Uterus (tissue), 4 donors: Measurements from ENCODE around the gene SLC25A47. TPM values are rescaled to one million over a fixed set of nuclear protein-coding genes. Genes with fewer than 3 reads are reported as not detected.
"Not testable (repeated sequence)": the region's sequence is repeated elsewhere in the genome, so short reads cannot be mapped to it uniquely, and the experiment has no call there.

ENCODE experiments used
- DNase-seq, 2 donors: peaks; one replicate each; pipeline ENCODE4 v3.0.0-alpha.2; 2019 to 2020
- H3K27ac ChIP-seq, 2 donors: fragments of 200-600 bp; sonication (generic); 1 replicate in 1 of 2; 2 replicates in 1 of 2; pipeline ENCODE4 v1.5.1; 2016 to 2018
- H3K27me3 ChIP-seq, 2 donors: fragments of 200-600 bp; sonication (generic); one replicate each; pipeline ENCODE4 v1.5.1; 2018 to 2019; ENCODE audit warnings: control low read depth in 1 of 2
- H3K36me3 ChIP-seq, 2 donors: fragments of 200-600 bp; sonication (generic); one replicate each; pipeline ENCODE4 v1.5.1; 2019; ENCODE audit warnings: control low read depth in 1 of 2
- H3K4me1 ChIP-seq, 2 donors: fragments of 200-600 bp; sonication (generic); one replicate each; pipeline ENCODE4 v1.5.1; 2018 to 2019; ENCODE audit warnings: control low read depth in 1 of 2
- H3K4me3 ChIP-seq, 2 donors: fragments of 200-600 bp; sonication (generic); 1 replicate in 1 of 2; 2 replicates in 1 of 2; pipeline ENCODE4 v1.5.1; 2018 to 2019; ENCODE audit warnings: mild to moderate bottlenecking in 1 of 2
- H3K9me3 ChIP-seq, 2 donors: fragments of 200-600 bp; sonication (generic); one replicate each; pipeline ENCODE4 v1.5.1; 2019; ENCODE audit warnings: control low read depth in 1 of 2
- POLR2A ChIP-seq, 2 donors: fragments of 450-650 bp; IDR thresholded peaks; one replicate each; pipeline ENCODE4 v1.6.1; 2016; ENCODE audit warnings: antibody characterized with exemption in 2 of 2, mild to moderate bottlenecking in 1 of 2, moderate library complexity in 1 of 2
- intact Hi-C: fragments of 100-400 bp; cut with DNase I; formaldehyde crosslinking; loops from one replicate; pipeline ENCODE4 v1.15.1; 2023; ENCODE audit warnings: low total_unique reads
- total RNA-seq, 4 donors: library from RNA; depleted of rRNA in 3 of 4; stranded (reverse); fragments of >200 nt in 3 of 4; gene quantifications; one replicate each; pipeline versions ENCODE4 v1.1.0 to v1.2.4, GENCODE V29; 2014 to 2023
- TF ChIP-seq, protein P1 (sequence below), 4 experiments: fragments of 200-600 bp in 2 of 4; fragments of 450-650 bp in 2 of 4; sonication (generic) in 2 of 4; IDR thresholded peaks; one replicate each; pipeline ENCODE4 v1.5.1; 2016 to 2019; ENCODE audit warnings: antibody characterized with exemption in 4 of 4, mild to moderate bottlenecking in 2 of 4, moderate library complexity in 1 of 4
- donor health status: DM: yes; HTN: yes; CAD: no.

Gene SLC25A47
- total RNA-seq, 4 donors from 2014 or later, result not detected

DNA sequence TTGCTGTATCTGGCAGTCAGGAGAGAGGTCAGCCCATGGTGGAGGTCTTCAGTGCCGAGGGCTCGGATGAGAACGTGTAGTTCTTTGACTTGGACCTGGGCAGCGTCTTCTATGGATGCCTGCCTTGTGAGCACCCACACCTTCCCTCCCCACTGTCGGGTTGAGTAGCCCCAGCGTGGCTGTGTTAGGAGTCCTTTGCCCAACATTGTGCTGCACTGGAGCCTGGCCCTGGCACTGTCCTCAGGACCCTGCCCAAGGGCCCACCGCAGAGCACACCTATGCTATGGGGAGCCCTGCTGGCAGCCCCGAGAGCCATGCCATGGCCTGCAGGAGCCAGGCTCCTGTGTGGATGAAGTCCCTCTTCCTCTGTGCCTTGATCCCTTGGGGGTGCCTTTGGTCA is 43.6 kb upstream of the SLC25A47 start:
- Histone ChIP-seq H3K9me3 (no peaks in the 10 kb centered on the region), H3K4me3 (no peak overlapping the region), H3K27me3 (no peaks in the 10 kb centered on the region), H3K36me3 (no peaks in the 10 kb centered on the region), H3K4me1 (no peaks in the 10 kb centered on the region), H3K27ac (no peak overlapping the region)
- intact Hi-C loops, result no loop called here
- TF ChIP-seq POLR2A (IDR thresholded peaks at IDR 0.05), result no peak
- TF ChIP-seq, protein P1, sequence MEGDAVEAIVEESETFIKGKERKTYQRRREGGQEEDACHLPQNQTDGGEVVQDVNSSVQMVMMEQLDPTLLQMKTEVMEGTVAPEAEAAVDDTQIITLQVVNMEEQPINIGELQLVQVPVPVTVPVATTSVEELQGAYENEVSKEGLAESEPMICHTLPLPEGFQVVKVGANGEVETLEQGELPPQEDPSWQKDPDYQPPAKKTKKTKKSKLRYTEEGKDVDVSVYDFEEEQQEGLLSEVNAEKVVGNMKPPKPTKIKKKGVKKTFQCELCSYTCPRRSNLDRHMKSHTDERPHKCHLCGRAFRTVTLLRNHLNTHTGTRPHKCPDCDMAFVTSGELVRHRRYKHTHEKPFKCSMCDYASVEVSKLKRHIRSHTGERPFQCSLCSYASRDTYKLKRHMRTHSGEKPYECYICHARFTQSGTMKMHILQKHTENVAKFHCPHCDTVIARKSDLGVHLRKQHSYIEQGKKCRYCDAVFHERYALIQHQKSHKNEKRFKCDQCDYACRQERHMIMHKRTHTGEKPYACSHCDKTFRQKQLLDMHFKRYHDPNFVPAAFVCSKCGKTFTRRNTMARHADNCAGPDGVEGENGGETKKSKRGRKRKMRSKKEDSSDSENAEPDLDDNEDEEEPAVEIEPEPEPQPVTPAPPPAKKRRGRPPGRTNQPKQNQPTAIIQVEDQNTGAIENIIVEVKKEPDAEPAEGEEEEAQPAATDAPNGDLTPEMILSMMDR (IDR thresholded peaks at IDR 0.05), result no peak
- no peak for DNase-seq

DNA sequence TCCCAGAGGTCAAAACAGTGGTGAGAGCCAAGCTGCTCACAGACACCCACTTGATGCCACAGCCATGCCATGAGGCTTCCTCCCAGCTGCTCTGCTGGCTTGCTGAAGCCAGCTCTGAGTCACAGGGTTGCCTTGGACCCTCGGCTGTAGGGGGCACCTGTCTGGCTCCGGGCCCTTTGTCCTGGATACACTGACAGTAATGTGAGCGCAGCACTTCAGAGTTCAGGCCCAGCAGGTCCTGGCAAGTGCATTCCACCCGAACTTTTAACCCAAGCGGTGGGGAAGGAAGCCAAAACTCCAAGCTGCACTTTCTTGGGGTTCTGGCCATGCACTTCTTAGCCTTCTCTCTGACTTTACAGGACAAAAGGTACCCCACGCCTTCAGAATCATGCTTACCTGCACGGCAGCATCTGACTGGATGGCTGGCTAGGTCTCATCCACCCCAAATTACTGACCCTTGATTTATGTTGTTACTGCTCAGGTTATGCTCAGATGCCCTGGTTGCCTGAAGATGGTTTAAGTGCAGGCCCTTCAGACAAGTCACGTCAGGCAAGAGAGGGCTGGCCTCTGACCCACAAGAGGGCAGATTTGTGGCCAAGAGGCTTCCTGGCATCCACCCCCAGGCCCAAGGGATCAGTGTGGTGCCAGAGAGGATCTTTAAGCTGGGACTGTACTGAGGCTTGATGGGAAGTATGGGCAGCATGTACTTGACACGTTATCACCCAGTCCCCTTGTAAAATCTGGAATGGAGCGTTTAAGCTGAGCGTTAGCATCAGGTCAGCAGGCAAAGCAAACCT is 41.7 kb upstream of the SLC25A47 start:
- Histone ChIP-seq H3K9me3 (no peaks in the 10 kb centered on the region), H3K4me1 (no peaks in the 10 kb centered on the region), H3K27ac (no peak overlapping the region), H3K27me3 (no peaks in the 10 kb centered on the region), H3K36me3 (no peaks in the 10 kb centered on the region), H3K4me3 (no peak overlapping the region)
- intact Hi-C loops, result no loop called here
- no peak for TF ChIP-seq POLR2A (IDR thresholded peaks at IDR 0.05)
- TF ChIP-seq, protein P1 (IDR thresholded peaks at IDR 0.05), result no peak
- DNase-seq, result no peak

DNA sequence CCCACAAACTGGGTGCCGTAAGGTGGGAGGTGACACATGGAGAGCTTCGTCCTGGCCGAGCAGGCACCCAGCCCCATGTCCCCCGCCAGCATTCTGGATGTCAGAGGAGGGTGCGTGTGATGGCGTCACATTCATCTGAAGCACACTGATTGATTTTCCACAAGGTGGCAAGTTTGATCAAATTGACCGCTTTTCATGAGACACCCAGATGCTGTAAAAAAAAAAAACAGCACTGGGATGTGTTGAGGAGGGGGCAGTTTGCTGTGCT is 41.1 kb upstream of the SLC25A47 start:
- DNase-seq, result no peak
- H3K36me3 ChIP-seq, result no peaks in the 10 kb centered on the region
- H3K9me3 ChIP-seq, result no peaks in the 10 kb centered on the region
- H3K4me1 ChIP-seq, result no peaks in the 10 kb centered on the region
- H3K27ac ChIP-seq, result no peak overlapping the region
- intact Hi-C loops, result no loop called here
- H3K4me3 ChIP-seq, result no peak overlapping the region
- no peaks in the 10 kb centered on the region for H3K27me3 ChIP-seq
- TF ChIP-seq, protein P1 (IDR thresholded peaks at IDR 0.05), result no peak
- no peak for TF ChIP-seq POLR2A (IDR thresholded peaks at IDR 0.05)

DNA sequence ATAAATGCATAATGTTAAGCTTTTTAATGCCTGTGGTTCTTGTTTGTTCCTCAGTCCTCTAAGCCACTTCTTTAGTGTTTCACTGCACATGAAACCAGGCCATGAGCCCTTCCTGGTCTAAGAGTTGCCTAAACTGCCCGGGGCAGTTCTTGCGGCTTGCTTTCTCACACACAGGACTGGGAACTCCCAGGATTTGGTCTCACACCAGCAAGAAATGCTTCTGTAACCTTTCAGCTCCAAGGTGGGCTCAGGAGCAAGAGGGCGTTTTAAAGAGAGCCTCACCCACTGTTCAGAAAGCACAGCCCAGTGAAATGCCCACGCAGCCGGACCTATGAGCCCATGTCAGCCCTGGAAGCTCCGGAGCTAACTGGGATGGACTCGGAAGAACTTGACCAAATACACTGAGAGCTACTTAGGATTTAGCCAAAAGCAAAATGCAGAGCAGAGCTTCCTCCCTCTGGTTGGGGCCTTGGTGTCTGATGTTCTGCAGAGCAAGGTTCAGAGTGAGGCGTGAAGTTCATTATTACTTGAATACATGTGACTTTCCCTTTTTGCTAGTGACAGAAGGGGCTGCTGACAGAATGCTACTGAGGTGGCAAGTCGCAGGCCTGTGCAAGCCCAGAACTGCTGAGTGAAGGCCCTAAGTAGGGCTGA is 40.2 kb upstream of the SLC25A47 start:
- Histone ChIP-seq H3K27ac (no peak overlapping the region), H3K4me1 (no peaks in the 10 kb centered on the region)
- no peak for DNase-seq

DNA sequence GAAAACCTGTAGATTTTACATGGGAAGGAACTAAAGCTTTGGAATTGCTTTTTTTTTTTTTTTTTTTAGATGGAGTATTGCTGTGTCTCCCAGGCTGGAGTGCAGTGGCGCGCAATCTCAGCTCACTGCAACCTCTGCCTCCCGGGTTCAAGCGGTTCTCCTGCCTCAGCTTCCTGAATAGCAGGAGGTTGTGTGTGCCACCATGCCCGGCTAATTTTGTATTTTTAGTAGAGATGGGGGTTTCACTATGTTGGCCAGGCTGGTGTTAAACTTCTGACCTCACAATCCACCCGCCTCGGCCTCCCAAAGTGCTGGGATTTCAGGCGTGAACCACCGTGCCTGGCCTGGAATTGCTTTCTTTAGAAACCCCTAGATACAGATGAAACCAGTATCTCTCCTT is 39.7 kb upstream of the SLC25A47 start:
- DNase-seq, H3K9me3 ChIP-seq, intact Hi-C loops: not testable (repeated sequence)

More for the DNA sequence above, 40.2 kb upstream of the SLC25A47 start:
- H3K9me3 ChIP-seq, result no peaks in the 10 kb centered on the region
- no peak for TF ChIP-seq POLR2A (IDR thresholded peaks at IDR 0.05)
- TF ChIP-seq, protein P1 (IDR thresholded peaks at IDR 0.05), result no peak
- no peaks in the 10 kb centered on the region for H3K36me3 ChIP-seq
- H3K4me3 ChIP-seq, result no peak overlapping the region
- no peaks in the 10 kb centered on the region for H3K27me3 ChIP-seq
- intact Hi-C loops, result no loop called here

More for the DNA sequence above, 39.7 kb upstream of the SLC25A47 start:
- H3K36me3 ChIP-seq, H3K4me1 ChIP-seq, H3K27ac ChIP-seq, H3K4me3 ChIP-seq, H3K27me3 ChIP-seq: not testable (repeated sequence)
